NCI-H510A treated with DMSO at 0.1 percent for 48 hours (cell line): ENCODE data around the gene CERS6.
"Not testable (repeated sequence)": the region's sequence is repeated elsewhere in the genome, so short reads cannot be mapped to it uniquely, and the experiment has no call there.

Experiments
- DNase-seq: peaks from one replicate; lab custom pipeline; 2025; lab: John Stamatoyannopoulos, UW

The CERS6 gene

DNA sequence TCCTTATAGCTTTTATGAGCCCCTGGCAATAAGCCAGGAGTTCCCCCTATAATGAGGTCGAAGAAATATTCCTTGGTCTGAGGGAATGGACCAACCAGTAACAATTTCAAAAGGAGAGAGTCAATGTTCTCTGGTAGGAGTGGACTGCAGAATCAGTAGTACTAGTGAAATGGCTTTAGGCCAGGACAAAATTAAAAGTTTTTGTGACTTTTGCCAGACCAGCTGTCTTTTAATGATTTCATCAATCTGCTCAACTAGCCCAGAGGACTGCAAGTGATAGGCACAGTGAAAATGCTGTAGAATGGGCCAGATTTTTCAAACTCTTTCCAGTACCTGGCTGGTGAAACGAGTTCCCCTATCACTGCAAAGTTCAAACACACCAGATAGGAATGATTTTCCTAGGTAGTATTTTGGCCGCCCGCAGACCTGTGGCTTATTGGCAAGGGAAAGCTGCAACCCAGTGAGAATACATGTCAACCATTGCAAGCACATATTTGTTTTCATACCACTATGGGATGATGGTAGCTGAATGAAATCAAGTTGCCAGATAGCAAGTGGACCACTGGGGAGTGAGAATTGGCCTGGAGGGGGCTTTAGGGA is 45.5 kb downstream of the CERS6 start:
- DNase-seq = no peak

DNA sequence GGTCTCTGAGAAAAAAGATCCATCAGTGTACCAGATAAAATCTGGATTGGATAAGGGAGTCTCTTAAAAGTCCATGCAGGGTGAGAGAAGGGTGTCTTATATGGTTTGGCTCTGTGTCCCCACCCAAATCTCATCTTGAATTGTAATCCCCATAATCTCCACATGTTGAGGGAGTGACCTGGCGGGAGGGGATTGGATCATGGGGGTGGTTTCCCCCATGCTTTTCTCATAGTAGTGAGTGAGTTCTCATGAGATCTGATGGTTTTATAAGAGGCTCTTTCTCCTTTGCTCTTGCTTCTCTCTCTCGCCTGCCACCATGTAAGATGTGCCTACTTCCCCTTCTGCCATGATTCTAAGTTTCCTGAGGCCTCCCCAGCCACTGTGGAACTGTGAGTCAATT is 46.8 kb downstream of the CERS6 start:
- DNase-seq = not testable (repeated sequence)

GRCh38 chr2:168503901-168504300 is 47.8 kb downstream of the CERS6 start:
- no peak for DNase-seq

GRCh38 chr2:168504323-168504722 is 48.3 kb downstream of the CERS6 start:
- no peak for DNase-seq

GRCh38 chr2:168510125-168510756 is 54.2 kb downstream of the CERS6 start:
- peak; percentile 10 for DNase-seq

DNA sequence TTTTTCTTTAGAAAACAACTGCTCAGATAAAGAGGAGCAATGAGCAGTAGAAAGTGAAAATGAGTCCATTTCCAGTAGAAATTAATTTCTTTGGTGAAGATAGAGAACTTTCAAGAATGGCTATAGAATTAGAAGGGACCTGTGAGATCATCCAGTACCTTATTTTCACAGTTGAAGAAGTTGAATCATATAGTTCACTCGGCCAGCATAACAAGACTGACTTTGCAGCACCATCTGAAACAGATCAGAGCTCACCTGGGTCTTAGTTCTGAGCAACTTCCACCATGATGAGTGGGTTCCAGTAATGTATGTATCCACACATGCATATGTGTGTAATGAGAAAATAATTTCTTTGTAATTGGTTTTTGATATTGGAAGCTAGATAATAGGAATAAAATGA is 58.6 kb downstream of the CERS6 start:
- DNase-seq = no peak

- DNase-seq = no peak
Measured at GRCh38 chr2:168515502-168515901, 59.4 kb downstream of the CERS6 start.

DNA sequence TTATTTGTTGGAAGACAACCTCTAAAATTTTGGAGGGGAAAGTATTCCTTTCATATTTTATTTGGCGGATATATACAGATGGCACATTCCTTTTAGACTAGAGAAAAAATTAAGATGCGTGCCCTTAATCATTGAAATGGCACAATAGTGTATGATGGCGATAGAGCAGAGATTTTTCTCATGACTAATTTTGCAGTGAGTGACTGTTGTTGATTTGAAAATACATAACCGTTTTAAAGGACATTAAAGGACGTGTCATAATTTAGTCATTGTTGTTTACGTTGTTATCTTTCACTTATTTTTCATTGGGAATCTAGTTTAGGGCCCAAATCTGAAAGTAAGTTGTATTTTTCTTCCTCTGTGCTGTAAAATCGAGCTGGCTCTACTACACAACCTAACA is 61.7 kb downstream of the CERS6 start:
- DNase-seq = no peak

- peak; percentile 35 for DNase-seq
Measured at GRCh38 chr2:168518555-168519066, 62.5 kb downstream of the CERS6 start.

DNA sequence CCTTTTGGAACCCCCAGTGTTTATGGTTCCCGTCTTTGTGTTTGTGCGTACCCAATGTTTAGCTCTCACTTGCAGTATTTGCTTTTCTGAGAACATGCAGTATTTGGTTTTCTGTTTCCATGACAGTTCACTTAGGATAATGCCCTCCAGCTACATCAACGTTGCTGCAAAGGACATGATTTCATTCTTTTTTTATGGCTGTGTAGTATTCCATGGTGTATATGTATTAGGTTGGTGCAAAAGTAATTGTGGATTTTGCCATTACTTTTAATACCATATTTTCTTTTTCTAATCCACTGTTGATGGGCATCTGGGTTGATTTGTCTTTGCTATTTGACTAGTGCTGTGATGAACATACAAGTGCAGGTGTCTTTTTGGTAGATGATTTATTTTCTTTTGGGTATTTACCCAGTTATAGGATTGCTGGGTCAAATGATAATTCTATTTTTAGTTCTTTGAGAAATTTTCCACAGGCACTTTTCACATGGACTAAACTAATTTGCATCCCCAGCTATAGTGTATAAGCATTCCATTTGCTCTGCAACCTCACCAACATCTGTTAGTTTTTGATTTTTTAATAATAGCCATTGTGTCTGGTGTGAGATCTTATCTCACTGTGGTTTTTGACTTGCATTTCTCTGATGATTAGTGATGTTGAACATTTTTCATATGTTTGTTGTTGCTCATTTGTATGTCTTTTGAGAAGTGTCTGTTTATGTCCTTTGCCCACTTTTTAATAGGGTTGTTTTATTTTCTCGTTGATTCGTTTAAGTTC is 63.6 kb downstream of the CERS6 start:
- DNase-seq = no peak

GRCh38 chr2:168521053-168521741 is 65.1 kb downstream of the CERS6 start:
- no peak for DNase-seq

DNA sequence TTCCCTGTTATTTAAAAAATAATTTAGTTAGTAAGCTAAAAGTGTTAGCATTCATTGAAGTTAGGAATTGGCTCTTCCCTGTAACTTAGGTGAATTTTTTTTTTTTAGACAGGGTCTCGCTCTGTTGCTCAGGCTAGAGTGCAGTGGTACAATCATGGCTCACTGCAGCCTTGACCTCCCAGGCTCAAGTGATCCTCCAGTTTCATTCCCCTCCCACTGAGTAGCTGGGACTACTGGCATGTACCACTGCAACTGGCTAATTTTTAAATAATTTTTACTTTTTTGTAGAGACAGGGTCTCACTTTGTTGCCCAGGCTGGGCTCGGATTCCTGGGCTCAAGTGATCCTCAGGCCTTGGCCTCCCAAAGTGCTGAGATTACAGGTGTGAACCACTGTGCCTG is 66.4 kb downstream of the CERS6 start:
- no peak for DNase-seq

DNA sequence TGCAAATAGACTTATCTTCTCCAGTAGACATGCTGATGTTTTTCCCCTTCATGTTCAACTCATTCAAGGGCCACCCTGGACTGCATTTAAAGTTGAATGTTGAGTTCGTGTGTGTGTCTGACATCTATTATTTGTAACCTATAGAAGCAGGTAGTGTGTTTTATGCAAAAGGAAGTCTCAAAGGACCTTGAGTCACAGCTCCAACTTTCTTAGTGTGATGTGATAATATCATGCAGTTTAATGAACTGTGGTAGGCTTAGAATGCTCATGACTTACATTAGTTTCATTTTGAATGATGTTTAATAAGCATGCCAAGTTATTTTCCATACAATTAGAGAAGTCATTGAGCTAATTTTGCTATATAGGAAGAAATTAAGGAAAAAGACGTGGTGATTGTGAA is 67.9 kb downstream of the CERS6 start:
- DNase-seq = no peak

GRCh38 chr2:168525020-168525419 is 68.9 kb downstream of the CERS6 start:
- DNase-seq = no peak

- no peak for DNase-seq
Measured at GRCh38 chr2:168525716-168526446, 69.8 kb downstream of the CERS6 start.

DNA sequence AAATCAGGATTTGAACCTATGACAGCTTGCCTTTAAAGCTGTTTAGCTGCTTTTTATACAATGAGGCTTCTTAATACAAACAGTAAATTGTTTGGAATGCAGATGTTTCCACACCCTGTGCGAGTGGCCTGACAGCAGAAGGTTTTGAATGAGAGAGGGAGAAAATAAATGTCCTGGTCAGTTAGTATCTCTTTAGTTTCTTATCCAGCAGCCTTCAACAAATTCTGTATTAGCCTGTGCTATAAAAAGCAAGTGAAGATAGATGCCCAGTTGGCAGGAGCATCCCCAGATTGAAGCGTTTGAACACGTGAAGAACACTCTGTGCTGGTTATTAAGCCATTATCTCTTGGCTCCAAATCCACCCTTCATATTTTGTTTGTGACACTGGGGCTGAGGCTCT is 70.6 kb downstream of the CERS6 start:
- DNase-seq = no peak

DNA sequence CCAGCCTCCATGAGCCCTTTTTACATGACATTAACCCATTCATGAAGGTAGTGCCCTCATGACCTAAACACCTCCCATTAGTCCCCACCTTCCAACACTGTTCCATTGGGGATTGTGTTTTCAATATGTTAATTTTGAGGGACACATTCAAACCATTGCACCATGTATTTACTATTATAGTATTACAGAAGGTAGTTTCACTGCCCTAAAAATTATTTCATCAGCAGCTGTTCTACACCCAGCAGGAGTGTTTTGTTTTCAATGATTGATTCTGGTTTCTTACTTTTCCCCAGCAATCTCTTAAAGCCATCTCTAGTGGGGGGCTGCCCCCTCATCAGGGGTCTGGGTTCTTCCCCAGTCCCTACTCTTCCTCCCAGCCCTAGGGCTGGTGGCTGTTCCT is 71.9 kb downstream of the CERS6 start:
- no peak for DNase-seq

GRCh38 chr2:168528469-168528868 is 72.4 kb downstream of the CERS6 start:
- DNase-seq = no peak

DNA sequence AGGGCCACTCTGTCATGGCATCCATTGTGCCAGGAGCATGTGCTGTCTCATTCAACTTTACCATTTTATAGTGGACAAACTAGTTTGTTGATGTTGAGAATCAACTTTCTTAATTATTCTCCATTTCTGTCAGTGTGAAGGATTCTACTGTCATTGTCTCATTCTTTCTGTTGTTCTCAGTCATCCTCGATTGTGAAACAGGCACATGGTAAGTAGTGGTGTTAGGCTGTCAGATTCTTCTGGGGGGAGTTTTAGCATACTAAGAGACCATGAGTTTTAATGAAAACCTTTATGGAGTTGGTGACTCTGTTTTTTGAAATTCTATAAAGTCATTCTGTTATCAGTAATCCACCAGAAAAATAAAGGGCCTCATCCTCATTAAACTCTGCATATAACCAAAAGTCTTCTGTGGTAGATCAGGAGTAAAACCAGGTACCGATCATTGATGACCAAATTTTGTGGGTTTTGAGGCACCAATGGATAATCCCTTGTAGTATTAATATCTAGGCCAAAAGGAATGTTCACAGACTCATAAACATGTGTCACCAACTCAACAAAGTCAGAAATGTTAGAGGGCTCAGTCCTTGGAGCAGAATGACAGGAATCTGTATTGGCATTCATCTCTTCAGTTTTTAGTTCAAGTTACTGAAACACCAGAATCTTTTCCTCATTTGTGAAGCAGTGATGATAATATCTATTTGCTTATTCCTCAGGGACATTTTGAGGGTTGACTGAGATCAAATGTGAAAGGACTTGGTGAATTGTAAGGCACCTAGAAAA is 73.2 kb downstream of the CERS6 start:
- DNase-seq = no peak

DNA sequence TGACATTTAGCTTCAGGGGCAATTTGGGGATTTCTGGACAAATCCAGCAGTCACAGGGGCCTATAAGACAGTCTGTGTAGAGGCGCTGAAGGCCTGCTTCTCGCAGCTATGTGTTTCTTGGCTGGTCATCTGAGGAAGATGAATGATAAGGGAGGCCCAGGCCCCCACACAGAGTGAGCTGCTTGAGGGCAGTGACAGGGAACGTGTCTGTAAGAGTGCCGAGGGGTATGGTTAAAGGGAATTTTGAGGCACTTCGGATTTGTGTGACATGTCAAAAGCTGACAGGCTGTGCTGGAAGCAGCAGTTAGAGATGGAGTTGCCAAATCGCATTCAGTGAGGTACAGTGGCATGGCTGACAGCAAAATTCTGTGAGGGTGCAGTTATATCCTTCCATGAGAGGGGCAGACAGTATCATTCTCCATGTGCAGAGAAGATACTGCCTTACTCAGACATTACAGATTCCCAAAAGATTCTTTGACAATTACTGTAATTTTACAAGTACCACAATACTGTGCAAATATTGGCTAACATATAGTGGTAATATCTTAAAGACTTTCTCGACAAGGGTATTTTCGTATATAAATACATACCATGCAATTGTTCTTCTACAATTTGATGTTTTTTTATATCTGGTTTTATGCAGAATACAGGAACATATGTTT is 74.0 kb downstream of the CERS6 start:
- no peak for DNase-seq
